Measurements from ENCODE around the gene PMFBP1.
"Not testable (repeated sequence)": the region's sequence is repeated elsewhere in the genome, so short reads cannot be mapped to it uniquely, and the experiment has no call there.

The PMFBP1 gene

GRCh38 chr16:72093448-72094265, 78.3 kb downstream of the PMFBP1 start, which contains the start of the genes DHX38 and TXNL4B:
DHX38 (plus strand) TSS chr16:72093847; CDS start chr16:72096158, 2,311 bp downstream.
TXNL4B (minus strand) TSS chr16:72093620; CDS start chr16:72090749, 2,871 bp downstream.
- no peak for TF ChIP-seq CTCF (IDR thresholded peaks at IDR 0.05; ENCODE audit: extremely low read depth, insufficient read depth, missing control alignments)
- in situ Hi-C loops (cut with MboI; ENCODE audit: low pct_unique_long_range_greater_than_20kb, low sequenced_read_pairs, unreplicated experiment), result no loop called here
- DNase-seq (ENCODE audit: low spot score), result peak; percentile 96

- DNase-seq (ENCODE audit: low spot score), result no peak
- in situ Hi-C loops (cut with MboI; ENCODE audit: low pct_unique_long_range_greater_than_20kb, low sequenced_read_pairs, unreplicated experiment), result no loop called here
- TF ChIP-seq CTCF (IDR thresholded peaks at IDR 0.05; ENCODE audit: extremely low read depth, insufficient read depth, missing control alignments), result no peak
Observed at GRCh38 chr16:72092832-72093447, 79.0 kb downstream of the PMFBP1 start.

GRCh38 chr16:72091217-72091616, 80.7 kb downstream of the PMFBP1 start:
- in situ Hi-C loops (cut with MboI; ENCODE audit: low pct_unique_long_range_greater_than_20kb, low sequenced_read_pairs, unreplicated experiment), result no loop called here
- no peak for TF ChIP-seq CTCF (IDR thresholded peaks at IDR 0.05; ENCODE audit: extremely low read depth, insufficient read depth, missing control alignments)
- no peak for DNase-seq (ENCODE audit: low spot score)

GRCh38 chr16:72085002-72085401, 87.0 kb downstream of the PMFBP1 start:
- in situ Hi-C loops (cut with MboI; ENCODE audit: low pct_unique_long_range_greater_than_20kb, low sequenced_read_pairs, unreplicated experiment), result no loop called here
- DNase-seq (ENCODE audit: low spot score), result no peak
- TF ChIP-seq CTCF (IDR thresholded peaks at IDR 0.05; ENCODE audit: extremely low read depth, insufficient read depth, missing control alignments), result no peak

- DNase-seq (ENCODE audit: low spot score), result no peak
- TF ChIP-seq CTCF (IDR thresholded peaks at IDR 0.05; ENCODE audit: extremely low read depth, insufficient read depth, missing control alignments), result no peak
- in situ Hi-C loops (cut with MboI; ENCODE audit: low pct_unique_long_range_greater_than_20kb, low sequenced_read_pairs, unreplicated experiment), result no loop called here
Observed at GRCh38 chr16:72084445-72084844, 87.5 kb downstream of the PMFBP1 start.

GRCh38 chr16:72083778-72084404, 88.1 kb downstream of the PMFBP1 start:
- in situ Hi-C loops (cut with MboI; ENCODE audit: low pct_unique_long_range_greater_than_20kb, low sequenced_read_pairs, unreplicated experiment), result no loop called here
- no peak for DNase-seq (ENCODE audit: low spot score)
- TF ChIP-seq CTCF (IDR thresholded peaks at IDR 0.05; ENCODE audit: extremely low read depth, insufficient read depth, missing control alignments), result no peak

- in situ Hi-C loops (cut with MboI; ENCODE audit: low pct_unique_long_range_greater_than_20kb, low sequenced_read_pairs, unreplicated experiment); DNase-seq (ENCODE audit: low spot score): not testable (repeated sequence)
Observed at GRCh38 chr16:72076991-72077706, 94.8 kb downstream of the PMFBP1 start.

- DNase-seq (ENCODE audit: low spot score); in situ Hi-C loops (cut with MboI; ENCODE audit: low pct_unique_long_range_greater_than_20kb, low sequenced_read_pairs, unreplicated experiment): not testable (repeated sequence)
Observed at GRCh38 chr16:72075067-72075466, 96.9 kb downstream of the PMFBP1 start.
